SK-N-MC (cell line): Measurements from ENCODE around the gene LRMDA.

Experiments
- DNase-seq: peaks from one replicate; pipeline ENCODE4 v3.0.0-alpha.2; 2011; ENCODE audit warnings: low read depth, low spot score
- H3K27ac ChIP-seq: fragments of 200-600 bp; sonication (generic); 2 replicates; pipeline ENCODE4 v1.5.1; 2016; ENCODE audit warnings: mixed run types
- H3K36me3 ChIP-seq: fragments of 200-600 bp; sonication (generic); 2 replicates; pipeline ENCODE4 v1.6.1; 2017; ENCODE audit warnings: antibody characterized with exemption, low read length, mixed read lengths; ENCODE audit not compliant: insufficient read depth
- H3K4me3 ChIP-seq: fragments of 200-600 bp; sonication (generic); 2 replicates; pipeline ENCODE4 v1.5.1; 2016
- H3K9ac ChIP-seq: fragments of 200-600 bp; sonication (generic); 2 replicates; pipeline ENCODE4 v1.8.0; 2017; ENCODE audit warnings: mixed run types, mixed read lengths; ENCODE audit not compliant: insufficient read length
- H3K9me3 ChIP-seq: fragments of 200-600 bp; sonication (generic); 2 replicates; pipeline ENCODE4 v1.6.1; 2017; ENCODE audit warnings: low read depth, mild to moderate bottlenecking, antibody characterized with exemption, low read length, moderate library complexity, mixed read lengths
- EZH2 ChIP-seq: fragments of 200-600 bp; sonication (generic); IDR thresholded peaks from one replicate; pipeline ENCODE4 v1.6.1; 2017; ENCODE audit warnings: antibody characterized with exemption
- FOXP2 ChIP-seq: optimal IDR thresholded peaks from 2 replicates; pipeline ENCODE3; 2011; ENCODE audit warnings: mild to moderate bottlenecking, moderate library complexity; ENCODE audit not compliant: insufficient read depth; ENCODE audit errors: extremely low read length, control extremely low read depth
- POLR2AphosphoS5 ChIP-seq: IDR thresholded peaks from 2 replicates; pipeline ENCODE4 v1.6.1; 2012; ENCODE audit warnings: mild to moderate bottlenecking, low read depth, low read length, borderline replicate concordance

LRMDA gene

GRCh38 chr10:75506930-75507329, 75.5 kb downstream of the LRMDA start:
- no peak for DNase-seq
- Histone ChIP-seq H3K9ac (no peak overlapping the region), H3K9me3 (no peaks in the 10 kb centered on the region), H3K36me3 (no peaks in the 10 kb centered on the region), H3K4me3 (no peak overlapping the region), H3K27ac (no peak overlapping the region)
- TF ChIP-seq EZH2 (no peak), FOXP2 (no peak), POLR2AphosphoS5 (no peak)

- H3K9me3 ChIP-seq: no peaks in the 10 kb centered on the region
- TF ChIP-seq FOXP2: no peak
- TF ChIP-seq EZH2: no peak
- no peak for TF ChIP-seq POLR2AphosphoS5
- H3K36me3 ChIP-seq: no peaks in the 10 kb centered on the region
- no peak overlapping the region for H3K27ac ChIP-seq
- no peak overlapping the region for H3K9ac ChIP-seq
- no peak overlapping the region for H3K4me3 ChIP-seq
- DNase-seq: no peak
These were observed 76.0 kb downstream of the LRMDA start for GRCh38 chr10:75507469-75507868.

- no peak for TF ChIP-seq EZH2
- no peak for TF ChIP-seq FOXP2
- TF ChIP-seq POLR2AphosphoS5: no peak
- H3K27ac ChIP-seq: no peak overlapping the region
- no peak overlapping the region for H3K9ac ChIP-seq
- no peak overlapping the region for H3K4me3 ChIP-seq
- no peaks in the 10 kb centered on the region for H3K9me3 ChIP-seq
- H3K36me3 ChIP-seq: no peaks in the 10 kb centered on the region
- no peak for DNase-seq
These were observed 76.9 kb downstream of the LRMDA start for GRCh38 chr10:75508239-75508813.

- no peak for TF ChIP-seq FOXP2
- TF ChIP-seq EZH2: no peak
- TF ChIP-seq POLR2AphosphoS5: no peak
- Histone ChIP-seq H3K9ac (no peak overlapping the region), H3K4me3 (no peak overlapping the region), H3K27ac (no peak overlapping the region), H3K36me3 (no peaks in the 10 kb centered on the region), H3K9me3 (no peaks in the 10 kb centered on the region)
- DNase-seq: no peak
These were observed 77.4 kb downstream of the LRMDA start for GRCh38 chr10:75508814-75509306.

GRCh38 chr10:75509706-75510105, 78.3 kb downstream of the LRMDA start:
- H3K9ac ChIP-seq: no peak overlapping the region
- H3K9me3 ChIP-seq: no peaks in the 10 kb centered on the region
- TF ChIP-seq EZH2: no peak
- TF ChIP-seq POLR2AphosphoS5: no peak
- no peak for TF ChIP-seq FOXP2
- no peak for DNase-seq
- no peaks in the 10 kb centered on the region for H3K36me3 ChIP-seq
- H3K27ac ChIP-seq: no peak overlapping the region
- H3K4me3 ChIP-seq: no peak overlapping the region

GRCh38 chr10:75511011-75511410, 79.6 kb downstream of the LRMDA start:
- H3K9ac ChIP-seq: no peak overlapping the region
- TF ChIP-seq EZH2: no peak
- TF ChIP-seq FOXP2: no peak
- TF ChIP-seq POLR2AphosphoS5: no peak
- no peak overlapping the region for H3K27ac ChIP-seq
- H3K9me3 ChIP-seq: no peaks in the 10 kb centered on the region
- no peak overlapping the region for H3K4me3 ChIP-seq
- H3K36me3 ChIP-seq: no peaks in the 10 kb centered on the region
- DNase-seq: no peak

- no peak overlapping the region for H3K27ac ChIP-seq
- TF ChIP-seq EZH2 (no peak), POLR2AphosphoS5 (no peak), FOXP2 (no peak)
- no peaks in the 10 kb centered on the region for H3K9me3 ChIP-seq
- no peak overlapping the region for H3K4me3 ChIP-seq
- no peak overlapping the region for H3K9ac ChIP-seq
- no peaks in the 10 kb centered on the region for H3K36me3 ChIP-seq
- DNase-seq: no peak
These were observed 80.9 kb downstream of the LRMDA start for GRCh38 chr10:75512203-75512933.

GRCh38 chr10:75513292-75513885, 82.0 kb downstream of the LRMDA start:
- no peak overlapping the region for H3K4me3 ChIP-seq
- no peak for DNase-seq
- TF ChIP-seq FOXP2 (no peak), EZH2 (no peak), POLR2AphosphoS5 (no peak)
- no peak overlapping the region for H3K9ac ChIP-seq
- no peaks in the 10 kb centered on the region for H3K36me3 ChIP-seq
- H3K9me3 ChIP-seq: no peaks in the 10 kb centered on the region
- H3K27ac ChIP-seq: no peak overlapping the region
